Measurements from ENCODE around the gene PARVG. TPM values are rescaled to one million over a fixed set of nuclear protein-coding genes. Genes with fewer than 3 reads are reported as not detected.
A peak's percentile ranks its signal among the peaks of the same experiment; 100 is the strongest.

PARVG gene
- total RNA-seq, 1 donor from 2014 or later = 65.9 TPM

DNA sequence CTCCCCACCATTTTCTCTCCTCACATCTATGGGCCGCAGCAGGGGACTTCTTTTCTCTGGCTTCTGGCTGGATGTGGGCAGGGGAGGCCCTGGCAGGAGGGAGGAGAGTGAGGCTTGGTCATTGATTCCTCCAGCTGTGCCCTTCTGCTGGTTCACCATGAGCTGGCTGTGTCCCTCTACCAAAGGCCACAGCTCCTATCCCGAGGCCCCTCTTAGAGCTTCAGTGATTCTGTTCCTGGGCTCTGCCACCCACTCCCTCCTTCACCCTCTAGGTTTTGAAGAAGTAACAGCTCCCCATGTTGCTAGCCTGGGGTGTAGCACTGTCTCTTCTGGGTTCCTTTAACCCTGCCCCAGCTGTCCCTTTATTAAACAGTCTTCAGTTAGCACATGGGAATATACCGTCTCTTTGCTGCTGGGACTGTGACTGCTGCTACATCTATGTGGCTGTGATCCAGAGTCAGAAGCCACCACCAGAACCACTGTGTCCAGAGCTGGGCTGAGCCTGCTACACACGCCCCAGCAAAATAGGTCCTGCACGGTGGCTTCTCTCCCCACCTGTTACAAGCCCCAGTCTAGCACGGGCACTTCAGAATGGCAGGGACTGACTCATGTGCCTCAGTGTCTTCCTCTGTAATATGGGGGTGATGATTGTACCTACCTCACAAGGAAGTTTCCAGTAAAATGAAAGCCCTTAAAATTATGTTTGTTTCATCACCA, 578 bp upstream of the PARVG start:
- DNase-seq (peak; percentile 30), ATAC-seq (peak; percentile 29)
- no peak overlapping the region for H3K4me3 ChIP-seq
- H3K9me3 ChIP-seq = no peaks in the 10 kb centered on the region
- H3K36me3 ChIP-seq = no peaks in the 10 kb centered on the region
- H3K27me3 ChIP-seq = peaks cover 8% of the 10 kb centered on the region
- H3K4me1 ChIP-seq = peaks cover 6% of the 10 kb centered on the region
- TF ChIP-seq, protein P1, sequence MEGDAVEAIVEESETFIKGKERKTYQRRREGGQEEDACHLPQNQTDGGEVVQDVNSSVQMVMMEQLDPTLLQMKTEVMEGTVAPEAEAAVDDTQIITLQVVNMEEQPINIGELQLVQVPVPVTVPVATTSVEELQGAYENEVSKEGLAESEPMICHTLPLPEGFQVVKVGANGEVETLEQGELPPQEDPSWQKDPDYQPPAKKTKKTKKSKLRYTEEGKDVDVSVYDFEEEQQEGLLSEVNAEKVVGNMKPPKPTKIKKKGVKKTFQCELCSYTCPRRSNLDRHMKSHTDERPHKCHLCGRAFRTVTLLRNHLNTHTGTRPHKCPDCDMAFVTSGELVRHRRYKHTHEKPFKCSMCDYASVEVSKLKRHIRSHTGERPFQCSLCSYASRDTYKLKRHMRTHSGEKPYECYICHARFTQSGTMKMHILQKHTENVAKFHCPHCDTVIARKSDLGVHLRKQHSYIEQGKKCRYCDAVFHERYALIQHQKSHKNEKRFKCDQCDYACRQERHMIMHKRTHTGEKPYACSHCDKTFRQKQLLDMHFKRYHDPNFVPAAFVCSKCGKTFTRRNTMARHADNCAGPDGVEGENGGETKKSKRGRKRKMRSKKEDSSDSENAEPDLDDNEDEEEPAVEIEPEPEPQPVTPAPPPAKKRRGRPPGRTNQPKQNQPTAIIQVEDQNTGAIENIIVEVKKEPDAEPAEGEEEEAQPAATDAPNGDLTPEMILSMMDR (IDR thresholded peaks at IDR 0.05) = no peak
- intact Hi-C loops (cut with DNase I) = no loop called here
- peak overlapping the region; percentile 84 for H3K27ac ChIP-seq

DNA sequence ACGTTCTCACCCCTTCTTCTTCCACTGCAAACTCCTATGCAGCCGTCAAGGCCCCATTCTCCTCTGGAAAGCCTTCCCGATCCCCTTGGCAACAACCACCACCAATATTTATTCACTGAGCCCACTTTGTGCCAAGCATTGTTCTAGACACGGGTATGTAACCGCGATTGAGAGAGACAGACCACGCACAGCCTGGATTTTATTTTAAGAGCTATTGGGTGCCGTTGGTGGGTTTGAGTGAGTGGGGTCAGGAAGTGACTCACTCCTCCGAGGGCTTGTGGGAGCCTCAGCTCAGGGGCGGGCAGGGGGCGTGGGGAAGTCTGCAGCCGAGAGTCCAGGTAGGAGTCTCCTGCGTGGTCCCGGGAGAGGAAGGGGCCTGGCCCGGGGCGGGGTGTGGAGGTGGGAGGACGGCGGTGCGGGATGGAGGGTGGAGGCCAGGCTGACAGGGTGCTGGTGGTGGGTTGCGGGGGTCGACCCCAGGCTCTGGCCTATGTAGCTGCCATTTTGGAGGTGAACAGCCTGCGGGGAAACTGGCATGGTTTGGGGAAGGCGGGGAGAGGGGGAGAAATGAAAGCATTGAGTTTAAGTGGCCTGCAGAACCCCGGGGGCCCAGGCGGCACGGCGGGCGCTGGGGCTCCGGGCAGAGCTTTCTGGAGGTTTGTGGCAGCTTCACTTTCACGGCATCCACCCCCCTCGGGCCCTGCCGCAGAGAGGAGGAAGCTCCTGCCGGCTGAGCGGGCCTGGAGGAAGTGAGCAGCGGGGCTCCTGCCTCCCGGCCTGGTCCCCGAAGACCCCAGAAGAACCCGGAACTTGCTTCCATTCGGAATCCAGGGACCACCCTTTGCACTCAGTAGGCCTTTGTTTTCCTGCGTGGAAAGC, 547 bp downstream of the PARVG start:
- ATAC-seq (peak; percentile 62), DNase-seq (peak; percentile 76)
- H3K27me3 ChIP-seq = peaks cover 8% of the 10 kb centered on the region
- H3K36me3 ChIP-seq = no peaks in the 10 kb centered on the region
- H3K9me3 ChIP-seq = no peaks in the 10 kb centered on the region
- H3K27ac ChIP-seq = peak overlapping the region; percentile 84
- H3K4me3 ChIP-seq = peak overlapping the region; percentile 48
- intact Hi-C loops (cut with DNase I) = no loop called here
- TF ChIP-seq, protein P1 (IDR thresholded peaks at IDR 0.05) = no peak
- H3K4me1 ChIP-seq = peaks cover 6% of the 10 kb centered on the region

GRCh38 chr22:44181912-44182587, 1.3 kb downstream of the PARVG start:
- DNase-seq (peak; percentile 67), ATAC-seq (peak; percentile 20)
- Histone ChIP-seq H3K27ac (peak overlapping the region; percentile 84), H3K4me3 (peak overlapping the region; percentile 48), H3K4me1 (peaks cover 6% of the 10 kb centered on the region), H3K9me3 (no peaks in the 10 kb centered on the region), H3K27me3 (peaks cover 8% of the 10 kb centered on the region), H3K36me3 (no peaks in the 10 kb centered on the region)
- TF ChIP-seq, protein P1 (IDR thresholded peaks at IDR 0.05) = no peak
- intact Hi-C loops (cut with DNase I) = no loop called here

DNA sequence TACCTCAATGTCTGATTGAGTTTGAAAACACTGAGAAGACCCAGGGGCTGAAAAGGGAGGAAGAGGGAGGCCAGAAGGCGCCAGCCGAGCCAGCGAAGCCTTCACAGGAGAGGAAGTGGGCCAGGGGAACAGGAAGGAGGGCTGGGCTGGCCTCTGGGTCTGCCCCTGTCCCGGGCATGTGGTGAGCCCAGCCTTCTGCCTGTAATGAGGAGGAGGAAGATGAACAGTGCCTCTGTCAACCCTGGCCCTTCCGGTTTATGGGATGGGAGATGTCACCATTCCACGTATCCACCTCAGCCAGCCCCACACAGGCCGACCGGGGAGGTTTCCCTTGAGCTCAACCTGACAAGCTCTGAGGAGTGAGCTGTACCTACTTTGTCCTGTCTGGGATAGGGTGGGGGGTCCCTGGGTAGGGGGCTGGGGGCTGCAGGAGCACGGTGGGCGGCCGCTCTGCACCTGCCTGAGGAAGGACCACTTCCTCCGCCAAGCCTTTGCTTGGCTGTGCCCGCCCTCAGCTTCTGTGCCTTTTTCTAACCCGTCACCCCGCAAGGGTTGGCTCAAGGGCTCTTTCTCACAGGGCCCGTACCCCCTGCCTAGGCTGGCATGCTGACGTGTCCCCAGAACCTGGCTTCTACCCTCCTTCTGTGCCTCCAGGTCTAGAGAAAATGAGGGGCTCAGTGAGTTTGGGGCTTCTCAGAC, 2.0 kb downstream of the PARVG start:
- peaks cover 8% of the 10 kb centered on the region for H3K27me3 ChIP-seq
- intact Hi-C loops (cut with DNase I) = no loop called here
- peak overlapping the region; percentile 48 for H3K4me3 ChIP-seq
- peaks cover 6% of the 10 kb centered on the region for H3K4me1 ChIP-seq
- ATAC-seq = peak; percentile 90
- peak overlapping the region; percentile 84 for H3K27ac ChIP-seq
- no peaks in the 10 kb centered on the region for H3K36me3 ChIP-seq
- H3K9me3 ChIP-seq = no peaks in the 10 kb centered on the region
- peak; percentile 85 for DNase-seq
- TF ChIP-seq, protein P1 (IDR thresholded peaks at IDR 0.05) = no peak

GRCh38 chr22:44183287-44183588, 2.5 kb downstream of the PARVG start:
- peaks cover 6% of the 10 kb centered on the region for H3K4me1 ChIP-seq
- no peaks in the 10 kb centered on the region for H3K9me3 ChIP-seq
- H3K36me3 ChIP-seq = no peaks in the 10 kb centered on the region
- TF ChIP-seq, protein P1 (IDR thresholded peaks at IDR 0.05) = no peak
- H3K27me3 ChIP-seq = peaks cover 8% of the 10 kb centered on the region
- ATAC-seq (no peak), DNase-seq (peak; percentile 62)
- intact Hi-C loops (cut with DNase I) = no loop called here
- H3K27ac ChIP-seq = peak overlapping the region; percentile 84
- H3K4me3 ChIP-seq = no peak overlapping the region

Data from upper lobe of right lung (tissue), 1 donor.